Panc1 (cell line): ENCODE measurements around the gene NDUFA11. TPM values are rescaled to one million over a fixed set of nuclear protein-coding genes. Genes with fewer than 3 reads are reported as not detected.
A peak's percentile ranks its signal among the peaks of the same experiment; 100 is the strongest.

Experiments
- ATAC-seq: fragments of 200-7000 bp; cut with Tn5 transposase; 2 replicates; pipeline ENCODE4 v1.9.1; 2020; ENCODE audit warnings: mild to moderate bottlenecking, moderate library complexity
- BruUV-seq: library from RNA; stranded (reverse); fragments of 400-500 nt; replicated peaks from 2 replicates; lab custom pipeline; 2021; lab: Mats Ljungman, UMichigan
- CTCF ChIA-PET: fragments of 300-600 bp; sonication (Branson Sonifier 250); formaldehyde crosslinking; loops from one replicate; lab custom pipeline; 2022; ENCODE audit warnings: antibody characterized with exemption; lab: Charles Lee
- POLR2A ChIA-PET: fragments of 300-600 bp; sonication (Branson Sonifier 250); formaldehyde crosslinking; loops from one replicate; lab custom pipeline; 2022; ENCODE audit warnings: antibody characterized with exemption; lab: Charles Lee
- DNase-seq: peaks from one replicate; pipeline ENCODE4 v3.0.0-alpha.2; 2010; ENCODE audit warnings: low read depth, low spot score
- H3K27ac ChIP-seq: 2 replicates; pipeline ENCODE4 v1.5.1; 2011; ENCODE audit warnings: mild to moderate bottlenecking, low read length, inconsistent platforms
- H3K27me3 ChIP-seq: fragments of 200-500 bp; sonication (Bioruptor generic); 2 replicates; pipeline ENCODE4 v1.6.0; 2014; ENCODE audit warnings: low read length, inconsistent platforms; ENCODE audit not compliant: control insufficient read depth, insufficient read depth
- H3K36me3 ChIP-seq: fragments of 200-500 bp; sonication (Bioruptor generic); 2 replicates; pipeline ENCODE4 v1.5.1; 2014; ENCODE audit warnings: inconsistent platforms, mild to moderate bottlenecking, low read length, moderate library complexity; ENCODE audit not compliant: control insufficient read depth, insufficient read depth
- H3K4me1 ChIP-seq: 2 replicates; pipeline ENCODE4 v1.5.1; 2011; ENCODE audit warnings: inconsistent platforms, mild to moderate bottlenecking, low read length, moderate library complexity; ENCODE audit not compliant: control insufficient read depth, insufficient read depth
- H3K4me3 ChIP-seq, 2 experiments: 2 replicates each; pipeline ENCODE4 v1.5.1; 2011 to 2012; ENCODE audit warnings: low read depth in 2 of 2, low read length in 2 of 2, mild to moderate bottlenecking in 2 of 2, inconsistent platforms in 1 of 2, moderate library complexity in 1 of 2
- H3K9me3 ChIP-seq: fragments of 200-500 bp; sonication (Bioruptor generic); 2 replicates; pipeline ENCODE4 v1.5.1; 2014; ENCODE audit warnings: low read depth, mild to moderate bottlenecking, inconsistent platforms, low read length, moderate library complexity; ENCODE audit not compliant: control insufficient read depth, insufficient read depth
- CTCF ChIP-seq: fragments of 450-650 bp; IDR thresholded peaks from 2 replicates; pipeline ENCODE4 v1.5.1; 2017; ENCODE audit warnings: mild to moderate bottlenecking
- POLR2AphosphoS5 ChIP-seq: IDR thresholded peaks from 2 replicates; pipeline ENCODE4 v1.6.1; 2012; ENCODE audit warnings: mild to moderate bottlenecking, low read depth, low read length, moderate library complexity
- REST ChIP-seq, 2 experiments: IDR thresholded peaks; 2 replicates each; pipeline ENCODE4 v1.6.1; 2011 to 2012; ENCODE audit warnings: low read depth in 2 of 2, control low read depth in 1 of 2, low read length in 1 of 2, mild to moderate bottlenecking in 1 of 2, moderate library complexity in 1 of 2; ENCODE audit not compliant: insufficient read depth in 1 of 2
- SIN3A ChIP-seq: IDR thresholded peaks from 2 replicates; pipeline ENCODE4 v1.6.1; 2012; ENCODE audit warnings: low read depth, mild to moderate bottlenecking, low read length, moderate library complexity, borderline replicate concordance; ENCODE audit not compliant: insufficient read depth
- TCF7L2 ChIP-seq: IDR thresholded peaks from 2 replicates; pipeline ENCODE4 v1.6.1; 2011; ENCODE audit warnings: mild to moderate bottlenecking, low read depth, low read length, inconsistent platforms
- in situ Hi-C: cut with HindIII; loops from 2 replicates; pipeline ENCODE4 v1.10.0; 2016; ENCODE audit warnings: low sequenced_read_pairs, low pct_unique_long_range_greater_than_20kb
- intact Hi-C: fragments of 100-400 bp; cut with micrococcal nuclease; formaldehyde crosslinking; loops from one replicate; pipeline ENCODE4 v1.10.0; 2022; ENCODE audit not compliant: unreplicated experiment
- total RNA-seq: library from RNA; stranded (reverse); gene quantifications from one replicate; pipeline ENCODE4 v1.2.1, GENCODE V29; 2021; ENCODE audit not compliant: unreplicated experiment

NDUFA11 gene
- total RNA-seq, 1 experiment from 2014 or later: 242 TPM

GRCh38 chr19:5914358-5914774 is 10.8 kb upstream of the NDUFA11 start:
- no peak for TF ChIP-seq TCF7L2
- TF ChIP-seq CTCF: no peak
- no peak for TF ChIP-seq SIN3A
- TF ChIP-seq POLR2AphosphoS5: no peak
- TF ChIP-seq REST (IDR thresholded peaks at IDR 0.05; ENCODE audit: insufficient read depth in 1 of 2, low read depth in 2 of 2, low read length in 1 of 2): no peak
- H3K27me3 ChIP-seq: no peaks in the 10 kb centered on the region
- in situ Hi-C loops (no loop called here), intact Hi-C loops (no loop called here)
- no peak overlapping the region for H3K4me3 ChIP-seq
- peaks cover 7% of the 10 kb centered on the region for H3K4me1 ChIP-seq
- no peaks in the 10 kb centered on the region for H3K36me3 ChIP-seq
- H3K27ac ChIP-seq: no peak overlapping the region
- ChIA-PET POLR2A (interaction anchor here (0.7 kb wide), 1 partner anchor 1192 kb away, joined by 6 read pairs; no protein-coding TSS in a partner anchor), CTCF (no interaction called here)
- ATAC-seq (no peak; the same call in 1 of the 2 replicates), DNase-seq (no peak)
- BruUV-seq: no TSS peak
- H3K9me3 ChIP-seq: no peaks in the 10 kb centered on the region

GRCh38 chr19:5913739-5914357 is 10.3 kb upstream of the NDUFA11 start, which contains the start of gene CAPS:
Gene CAPS (plus strand): TSS chr19:5914254. CDS start chr19:5914407, 153 bp downstream.
- peak; percentile 72 for ATAC-seq
- intact Hi-C loops (no loop called here), in situ Hi-C loops (no loop called here)
- TF ChIP-seq POLR2AphosphoS5: 0 out of 2 replicates have a peak, but pooled peaks have one; percentile 26
- TF ChIP-seq SIN3A: no peak
- Histone ChIP-seq H3K27me3 (no peaks in the 10 kb centered on the region), H3K9me3 (no peaks in the 10 kb centered on the region), H3K36me3 (no peaks in the 10 kb centered on the region), H3K27ac (no peak within 1 kb of the TSS), H3K4me3 (no peak within 1 kb of the TSS), H3K4me1 (peaks cover 7% of the 10 kb centered on the region)
- ChIA-PET POLR2A (interaction anchor here (0.7 kb wide), 1 partner anchor 1192 kb away, joined by 6 read pairs; no protein-coding TSS in a partner anchor), CTCF (no interaction called here)
- BruUV-seq: no TSS peak
- no peak for DNase-seq

- in situ Hi-C loops (no loop called here), intact Hi-C loops (no loop called here)
- Histone ChIP-seq H3K27me3 (no peaks in the 10 kb centered on the region), H3K9me3 (no peaks in the 10 kb centered on the region), H3K27ac (no peak overlapping the region), H3K36me3 (no peaks in the 10 kb centered on the region), H3K4me3 (no peak overlapping the region), H3K4me1 (peaks cover 7% of the 10 kb centered on the region)
- DNase-seq: no peak
- CTCF ChIA-PET: no interaction called here
- POLR2A ChIA-PET: no interaction called here
- no TSS peak for BruUV-seq
- ATAC-seq: no peak
- no peak for TF ChIP-seq REST (IDR thresholded peaks at IDR 0.05; ENCODE audit: insufficient read depth in 1 of 2, low read depth in 2 of 2, low read length in 1 of 2)
- TF ChIP-seq TCF7L2: no peak
- no peak for TF ChIP-seq SIN3A
Measured at GRCh38 chr19:5911366-5911765, 7.8 kb upstream of the NDUFA11 start.
